ENCODE results near the gene SGSM2.
"Not testable (repeated sequence)": the region's sequence is repeated elsewhere in the genome, so short reads cannot be mapped to it uniquely, and the experiment has no call there.

SGSM2 gene

GRCh38 chr17:2336852-2337543 is at the start of gene SGSM2:
Gene SGSM2 (plus strand): TSS chr17:2337501. CDS start chr17:2337689, 188 bp downstream.
- Mint-ChIP-seq H3K27ac (peak within 1 kb of the TSS; percentile 99), H3K4me3 (peak within 1 kb of the TSS; percentile 86), H3K27me3 (no peaks in the 10 kb centered on the region), H3K36me3 (peaks cover 17% of the 10 kb centered on the region), H3K4me1 (peaks cover 17% of the 10 kb centered on the region), H3K9me3 (no peaks in the 10 kb centered on the region)

- Mint-ChIP-seq H3K4me3 (no peak overlapping the region), H3K9me3 (no peaks in the 10 kb centered on the region), H3K4me1 (peaks cover 11% of the 10 kb centered on the region), H3K27me3 (no peaks in the 10 kb centered on the region), H3K36me3 (peaks cover 20% of the 10 kb centered on the region), H3K27ac (no peak overlapping the region)
Measured at GRCh38 chr17:2289878-2290478, 47.3 kb upstream of the SGSM2 start.

- Mint-ChIP-seq H3K27ac (peak overlapping the region; percentile 32), H3K4me1 (peaks cover 27% of the 10 kb centered on the region), H3K4me3 (no peak overlapping the region), H3K36me3 (peaks cover 30% of the 10 kb centered on the region), H3K9me3 (no peaks in the 10 kb centered on the region), H3K27me3 (no peaks in the 10 kb centered on the region)
Measured at GRCh38 chr17:2292100-2292499, 45.2 kb upstream of the SGSM2 start.

GRCh38 chr17:2295575-2295974 is 41.7 kb upstream of the SGSM2 start:
- Mint-ChIP-seq H3K27ac (peak overlapping the region; percentile 60), H3K27me3 (no peaks in the 10 kb centered on the region), H3K9me3 (no peaks in the 10 kb centered on the region), H3K36me3 (peaks cover 36% of the 10 kb centered on the region), H3K4me1 (peaks cover 51% of the 10 kb centered on the region), H3K4me3 (peak overlapping the region; percentile 31)

- Mint-ChIP-seq H3K4me3 (no peak overlapping the region), H3K36me3 (peaks cover 31% of the 10 kb centered on the region), H3K27me3 (no peaks in the 10 kb centered on the region), H3K27ac (no peak overlapping the region), H3K9me3 (no peaks in the 10 kb centered on the region), H3K4me1 (peaks cover 65% of the 10 kb centered on the region)
Measured at GRCh38 chr17:2297023-2297422, 40.3 kb upstream of the SGSM2 start.

- Mint-ChIP-seq H3K4me3 (no peak overlapping the region), H3K4me1 (peaks cover 66% of the 10 kb centered on the region), H3K36me3 (peaks cover 27% of the 10 kb centered on the region), H3K27ac (no peak overlapping the region), H3K9me3 (no peaks in the 10 kb centered on the region), H3K27me3 (no peaks in the 10 kb centered on the region)
Measured at GRCh38 chr17:2299136-2299535, 38.2 kb upstream of the SGSM2 start.

GRCh38 chr17:2299756-2300155 is 37.5 kb upstream of the SGSM2 start:
- Mint-ChIP-seq H3K4me3 (no peak overlapping the region), H3K27me3 (no peaks in the 10 kb centered on the region), H3K9me3 (no peaks in the 10 kb centered on the region), H3K36me3 (peaks cover 25% of the 10 kb centered on the region), H3K4me1 (peaks cover 62% of the 10 kb centered on the region), H3K27ac (no peak overlapping the region)

- H3K4me3 Mint-ChIP-seq = peak overlapping the region; percentile 93
- no peaks in the 10 kb centered on the region for H3K9me3 Mint-ChIP-seq
- peak overlapping the region; percentile 81 for H3K27ac Mint-ChIP-seq
- H3K36me3 Mint-ChIP-seq = peaks cover 8% of the 10 kb centered on the region
- H3K27me3 Mint-ChIP-seq = no peaks in the 10 kb centered on the region
- peaks cover 51% of the 10 kb centered on the region for H3K4me1 Mint-ChIP-seq
Measured at GRCh38 chr17:2302778-2303203, 34.5 kb upstream of the SGSM2 start.

GRCh38 chr17:2303204-2304188 is 33.8 kb upstream of the SGSM2 start, which contains the start of the genes SMG6 and SRR:
Gene SMG6 (minus strand): TSS chr17:2303785. CDS start chr17:2303720, 65 bp downstream.
Gene SRR (plus strand): TSS chr17:2303950. CDS start chr17:2315561, 11,611 bp downstream.
- Mint-ChIP-seq H3K9me3 (no peaks in the 10 kb centered on the region), H3K4me3 (peak within 1 kb of the TSS; percentile 93), H3K27ac (peak within 1 kb of the TSS; percentile 81), H3K4me1 (peaks cover 46% of the 10 kb centered on the region), H3K27me3 (no peaks in the 10 kb centered on the region), H3K36me3 (peaks cover 8% of the 10 kb centered on the region)

GRCh38 chr17:2304931-2305330 is 32.4 kb upstream of the SGSM2 start:
- no peaks in the 10 kb centered on the region for H3K27me3 Mint-ChIP-seq
- H3K9me3 Mint-ChIP-seq = no peaks in the 10 kb centered on the region
- peaks cover 44% of the 10 kb centered on the region for H3K4me1 Mint-ChIP-seq
- H3K4me3 Mint-ChIP-seq = peak overlapping the region; percentile 70
- peaks cover 7% of the 10 kb centered on the region for H3K36me3 Mint-ChIP-seq
- peak overlapping the region; percentile 51 for H3K27ac Mint-ChIP-seq

- Mint-ChIP-seq H3K36me3 (no peaks in the 10 kb centered on the region), H3K27ac (no peak overlapping the region), H3K4me3 (no peak overlapping the region), H3K9me3 (no peaks in the 10 kb centered on the region), H3K4me1 (peaks cover 18% of the 10 kb centered on the region), H3K27me3 (no peaks in the 10 kb centered on the region)
Measured at GRCh38 chr17:2309338-2310154, 27.8 kb upstream of the SGSM2 start.

GRCh38 chr17:2312736-2313135 is 24.6 kb upstream of the SGSM2 start:
- H3K27me3 Mint-ChIP-seq = no peaks in the 10 kb centered on the region
- H3K4me3 Mint-ChIP-seq = no peak overlapping the region
- H3K36me3 Mint-ChIP-seq = no peaks in the 10 kb centered on the region
- H3K9me3 Mint-ChIP-seq = no peaks in the 10 kb centered on the region
- H3K4me1 Mint-ChIP-seq = peaks cover 4% of the 10 kb centered on the region
- H3K27ac Mint-ChIP-seq = no peak overlapping the region

GRCh38 chr17:2316916-2317205 is 20.4 kb upstream of the SGSM2 start:
- not testable (repeated sequence) for H3K9me3 Mint-ChIP-seq, H3K4me1 Mint-ChIP-seq, H3K4me3 Mint-ChIP-seq, H3K27me3 Mint-ChIP-seq, H3K36me3 Mint-ChIP-seq, H3K27ac Mint-ChIP-seq

GRCh38 chr17:2317796-2318195 is 19.5 kb upstream of the SGSM2 start:
- Mint-ChIP-seq H3K36me3 (peaks cover 7% of the 10 kb centered on the region), H3K9me3 (no peaks in the 10 kb centered on the region), H3K27me3 (no peaks in the 10 kb centered on the region), H3K27ac (no peak overlapping the region), H3K4me1 (peaks cover 4% of the 10 kb centered on the region), H3K4me3 (no peak overlapping the region)

- Mint-ChIP-seq H3K27me3 (no peaks in the 10 kb centered on the region), H3K4me1 (peaks cover 4% of the 10 kb centered on the region), H3K36me3 (peaks cover 13% of the 10 kb centered on the region), H3K27ac (peak overlapping the region; percentile 0), H3K4me3 (no peak overlapping the region), H3K9me3 (no peaks in the 10 kb centered on the region)
Measured at GRCh38 chr17:2319051-2319450, 18.2 kb upstream of the SGSM2 start.

All from activated naive CD4-positive, alpha-beta T cell treated with anti-CD3 and anti-CD28 coated beads, Interleukin-2, amount 50 U/mL, for 24 hours (primary cell).